ENCODE data around the gene MED12L.

MED12L gene

DNA sequence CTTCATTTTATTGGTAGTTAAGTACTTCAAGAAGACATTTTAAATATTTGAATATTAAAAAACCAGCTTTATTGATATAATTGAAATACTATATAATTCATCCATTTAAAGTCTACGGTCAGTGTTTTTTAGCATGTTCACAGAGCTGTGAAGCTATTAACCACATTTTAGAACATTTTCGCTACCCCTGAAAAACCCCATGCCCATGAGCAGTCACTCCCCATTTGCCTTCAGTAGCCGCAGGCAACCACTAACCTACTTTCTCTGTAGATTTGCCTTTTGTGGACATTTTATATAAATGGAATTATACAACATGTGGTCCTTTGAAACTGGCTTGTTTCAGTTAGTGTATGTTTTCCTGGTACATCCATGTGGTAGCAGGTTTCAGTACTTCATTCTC is 61.8 kb downstream of the MED12L start:
- Histone ChIP-seq H3K36me3 (ENCODE audit: insufficient read depth, low read length) (peaks cover 50% of the 10 kb centered on the region), H4K20me1 (ENCODE audit: insufficient read depth, low read length, poor library complexity, severe bottlenecking) (peaks cover 6% of the 10 kb centered on the region), H3F3A (ENCODE audit: low read depth) (no peaks in the 10 kb centered on the region), H3K4me1 (ENCODE audit: insufficient read depth, low read length, poor library complexity, severe bottlenecking) (peaks cover 35% of the 10 kb centered on the region), H3K79me2 (ENCODE audit: insufficient read depth, low read length) (peaks cover 70% of the 10 kb centered on the region), H3K9ac (ENCODE audit: low read depth, low read length, poor library complexity, severe bottlenecking) (no peak overlapping the region), H3K27me3 (ENCODE audit: insufficient read depth, low read length, poor library complexity, severe bottlenecking) (no peaks in the 10 kb centered on the region), H3K9me2 (replicated peaks; ENCODE audit: low read depth, low read length) (no peaks in the 10 kb centered on the region), H2AFZ (ENCODE audit: low read length) (no peak overlapping the region), H3K9me3 (ENCODE audit: insufficient read depth, low read depth, low read length) (no peaks in the 10 kb centered on the region), H3K4me3 (ENCODE audit: low read length, poor library complexity, severe bottlenecking) (no peak overlapping the region), H3K4me2 (ENCODE audit: low read depth, low read length, poor library complexity, severe bottlenecking) (no peak overlapping the region)
- TF ChIP-seq, protein P1, sequence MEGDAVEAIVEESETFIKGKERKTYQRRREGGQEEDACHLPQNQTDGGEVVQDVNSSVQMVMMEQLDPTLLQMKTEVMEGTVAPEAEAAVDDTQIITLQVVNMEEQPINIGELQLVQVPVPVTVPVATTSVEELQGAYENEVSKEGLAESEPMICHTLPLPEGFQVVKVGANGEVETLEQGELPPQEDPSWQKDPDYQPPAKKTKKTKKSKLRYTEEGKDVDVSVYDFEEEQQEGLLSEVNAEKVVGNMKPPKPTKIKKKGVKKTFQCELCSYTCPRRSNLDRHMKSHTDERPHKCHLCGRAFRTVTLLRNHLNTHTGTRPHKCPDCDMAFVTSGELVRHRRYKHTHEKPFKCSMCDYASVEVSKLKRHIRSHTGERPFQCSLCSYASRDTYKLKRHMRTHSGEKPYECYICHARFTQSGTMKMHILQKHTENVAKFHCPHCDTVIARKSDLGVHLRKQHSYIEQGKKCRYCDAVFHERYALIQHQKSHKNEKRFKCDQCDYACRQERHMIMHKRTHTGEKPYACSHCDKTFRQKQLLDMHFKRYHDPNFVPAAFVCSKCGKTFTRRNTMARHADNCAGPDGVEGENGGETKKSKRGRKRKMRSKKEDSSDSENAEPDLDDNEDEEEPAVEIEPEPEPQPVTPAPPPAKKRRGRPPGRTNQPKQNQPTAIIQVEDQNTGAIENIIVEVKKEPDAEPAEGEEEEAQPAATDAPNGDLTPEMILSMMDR (conservative IDR thresholded peaks at IDR 0.05; ENCODE audit: low read length) = no peak
- no peak for TF ChIP-seq EZH2phosphoT487 (IDR thresholded peaks at IDR 0.05; ENCODE audit: borderline replicate concordance)

DNA sequence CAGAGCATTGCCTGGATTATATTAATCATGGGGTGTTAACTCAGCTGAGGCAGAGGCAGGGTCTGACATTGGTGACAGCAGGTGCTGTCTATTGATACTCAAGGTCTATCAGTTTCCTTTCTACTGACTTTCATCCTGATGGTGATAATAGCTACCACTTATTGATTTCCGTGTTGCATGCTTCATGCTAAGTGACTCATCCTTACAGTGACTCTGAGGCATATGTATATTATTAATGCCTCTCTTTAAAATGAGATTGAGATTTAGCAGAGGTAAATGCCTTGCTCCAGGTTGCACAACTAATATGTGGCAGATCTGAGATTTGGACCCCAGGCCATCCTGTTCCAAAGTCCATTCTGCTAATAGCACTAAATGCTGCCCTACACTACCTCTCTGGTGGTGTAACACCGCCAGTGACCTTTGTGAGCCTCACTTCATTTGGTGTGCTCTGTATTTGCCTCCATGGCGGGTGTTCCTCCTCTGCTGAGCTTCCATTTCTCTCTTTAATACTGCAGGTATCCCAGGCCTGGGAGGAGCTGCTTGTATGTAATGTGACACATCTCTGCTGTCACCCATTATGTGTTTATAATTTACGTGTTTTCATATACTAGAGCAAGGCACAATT is 67.1 kb downstream of the MED12L start:
- no peak for TF ChIP-seq EZH2phosphoT487 (IDR thresholded peaks at IDR 0.05; ENCODE audit: borderline replicate concordance)
- TF ChIP-seq, protein P1 (conservative IDR thresholded peaks at IDR 0.05; ENCODE audit: low read length) = no peak
- no peak overlapping the region for H2AFZ ChIP-seq (ENCODE audit: low read length)
- H4K20me1 ChIP-seq (ENCODE audit: insufficient read depth, low read length, poor library complexity, severe bottlenecking) = peaks cover 7% of the 10 kb centered on the region
- H3K4me3 ChIP-seq (ENCODE audit: low read length, poor library complexity, severe bottlenecking) = no peak overlapping the region
- no peaks in the 10 kb centered on the region for H3K9me3 ChIP-seq (ENCODE audit: insufficient read depth, low read depth, low read length)
- H3F3A ChIP-seq (ENCODE audit: low read depth) = no peaks in the 10 kb centered on the region
- H3K9me2 ChIP-seq (replicated peaks; ENCODE audit: low read depth, low read length) = no peaks in the 10 kb centered on the region
- no peaks in the 10 kb centered on the region for H3K27me3 ChIP-seq (ENCODE audit: insufficient read depth, low read length, poor library complexity, severe bottlenecking)
- no peak overlapping the region for H3K9ac ChIP-seq (ENCODE audit: low read depth, low read length, poor library complexity, severe bottlenecking)
- H3K4me2 ChIP-seq (ENCODE audit: low read depth, low read length, poor library complexity, severe bottlenecking) = no peak overlapping the region
- peaks cover 63% of the 10 kb centered on the region for H3K36me3 ChIP-seq (ENCODE audit: insufficient read depth, low read length)
- H3K4me1 ChIP-seq (ENCODE audit: insufficient read depth, low read length, poor library complexity, severe bottlenecking) = no peaks in the 10 kb centered on the region
- H3K79me2 ChIP-seq (ENCODE audit: insufficient read depth, low read length) = peaks cover 46% of the 10 kb centered on the region; the same call in 1 of the 2 replicates

DNA sequence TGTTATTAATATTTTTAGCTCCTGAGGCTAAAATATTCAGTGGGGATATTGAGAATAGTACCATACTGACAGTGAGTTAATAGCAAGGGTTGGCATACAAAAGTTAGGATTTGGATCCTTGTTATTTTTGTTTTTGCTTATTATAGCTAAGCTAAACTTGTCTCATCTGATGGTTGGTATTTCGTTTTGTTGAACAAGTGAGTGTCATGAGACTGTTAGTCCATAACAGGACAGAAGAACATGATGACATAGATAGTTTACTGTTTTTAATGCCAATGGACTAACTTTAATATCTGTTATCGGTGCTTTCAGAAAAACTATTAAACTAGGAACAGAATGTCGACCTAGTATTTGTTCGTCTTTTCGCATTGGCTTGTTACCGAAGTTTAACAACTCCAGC is 69.1 kb downstream of the MED12L start:
- no peaks in the 10 kb centered on the region for H3K9me3 ChIP-seq (ENCODE audit: insufficient read depth, low read depth, low read length)
- no peak for TF ChIP-seq EZH2phosphoT487 (IDR thresholded peaks at IDR 0.05; ENCODE audit: borderline replicate concordance)
- TF ChIP-seq, protein P1 (conservative IDR thresholded peaks at IDR 0.05; ENCODE audit: low read length) = no peak
- no peaks in the 10 kb centered on the region for H3K9me2 ChIP-seq (replicated peaks; ENCODE audit: low read depth, low read length)
- H3F3A ChIP-seq (ENCODE audit: low read depth) = no peaks in the 10 kb centered on the region
- peaks cover 27% of the 10 kb centered on the region; the same call in 1 of the 2 replicates for H3K79me2 ChIP-seq (ENCODE audit: insufficient read depth, low read length)
- H3K4me2 ChIP-seq (ENCODE audit: low read depth, low read length, poor library complexity, severe bottlenecking) = no peak overlapping the region
- H2AFZ ChIP-seq (ENCODE audit: low read length) = no peak overlapping the region
- no peak overlapping the region for H3K4me3 ChIP-seq (ENCODE audit: low read length, poor library complexity, severe bottlenecking)
- H3K36me3 ChIP-seq (ENCODE audit: insufficient read depth, low read length) = peaks cover 79% of the 10 kb centered on the region
- H3K9ac ChIP-seq (ENCODE audit: low read depth, low read length, poor library complexity, severe bottlenecking) = no peak overlapping the region
- H4K20me1 ChIP-seq (ENCODE audit: insufficient read depth, low read length, poor library complexity, severe bottlenecking) = peaks cover 4% of the 10 kb centered on the region
- no peaks in the 10 kb centered on the region for H3K27me3 ChIP-seq (ENCODE audit: insufficient read depth, low read length, poor library complexity, severe bottlenecking)
- no peaks in the 10 kb centered on the region for H3K4me1 ChIP-seq (ENCODE audit: insufficient read depth, low read length, poor library complexity, severe bottlenecking)

All from Loucy (cell line).